BE2C (cell line): ENCODE results near the gene RTKN.

Experiments used
- DNase-seq: peaks from one replicate; pipeline ENCODE4 v3.0.0-alpha.2; 2020
- H3K27me3 ChIP-seq: fragments of 250-450 bp; sonication (Bioruptor Pico); 2 replicates; pipeline ENCODE4 v1.5.1; 2020; ENCODE audit warnings: mild to moderate bottlenecking
- H3K36me3 ChIP-seq: fragments of 250-450 bp; sonication (Bioruptor Pico); 2 replicates; pipeline ENCODE4 v1.5.1; 2020; ENCODE audit warnings: mild to moderate bottlenecking
- H3K4me1 ChIP-seq: fragments of 250-450 bp; sonication (Bioruptor Pico); 2 replicates; pipeline ENCODE4 v1.5.1; 2020
- H3K4me3 ChIP-seq: 2 replicates; pipeline ENCODE4 v1.5.1; 2011; ENCODE audit warnings: low read depth, low read length
- H3K9me3 ChIP-seq: fragments of 250-450 bp; sonication (Bioruptor Pico); 2 replicates; pipeline ENCODE4 v1.5.1; 2020
- TF ChIP-seq, protein P1 (sequence below): IDR thresholded peaks from 2 replicates; pipeline ENCODE4 v1.5.1; 2012; ENCODE audit warnings: mild to moderate bottlenecking, low read depth, low read length

The RTKN gene

DNA sequence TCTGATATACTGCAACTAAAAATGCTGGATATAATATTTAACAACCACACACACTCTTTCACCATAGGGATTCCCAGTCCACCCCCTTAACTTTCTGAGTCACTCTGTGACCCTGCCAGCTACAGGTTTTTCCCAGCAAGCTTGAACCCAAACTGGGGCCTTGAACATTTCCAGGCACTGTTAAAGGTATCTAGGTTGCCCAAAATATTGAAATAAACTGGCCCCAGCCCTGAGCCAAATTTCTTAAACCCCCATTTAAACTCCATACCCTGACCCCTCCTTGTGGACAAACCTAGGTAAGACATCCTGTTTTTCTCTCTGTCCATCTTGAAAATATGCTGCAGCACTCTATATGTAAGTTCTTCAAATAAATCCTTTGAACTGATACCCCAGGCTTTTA, 42.0 kb downstream of the RTKN start:
- TF ChIP-seq, protein P1, sequence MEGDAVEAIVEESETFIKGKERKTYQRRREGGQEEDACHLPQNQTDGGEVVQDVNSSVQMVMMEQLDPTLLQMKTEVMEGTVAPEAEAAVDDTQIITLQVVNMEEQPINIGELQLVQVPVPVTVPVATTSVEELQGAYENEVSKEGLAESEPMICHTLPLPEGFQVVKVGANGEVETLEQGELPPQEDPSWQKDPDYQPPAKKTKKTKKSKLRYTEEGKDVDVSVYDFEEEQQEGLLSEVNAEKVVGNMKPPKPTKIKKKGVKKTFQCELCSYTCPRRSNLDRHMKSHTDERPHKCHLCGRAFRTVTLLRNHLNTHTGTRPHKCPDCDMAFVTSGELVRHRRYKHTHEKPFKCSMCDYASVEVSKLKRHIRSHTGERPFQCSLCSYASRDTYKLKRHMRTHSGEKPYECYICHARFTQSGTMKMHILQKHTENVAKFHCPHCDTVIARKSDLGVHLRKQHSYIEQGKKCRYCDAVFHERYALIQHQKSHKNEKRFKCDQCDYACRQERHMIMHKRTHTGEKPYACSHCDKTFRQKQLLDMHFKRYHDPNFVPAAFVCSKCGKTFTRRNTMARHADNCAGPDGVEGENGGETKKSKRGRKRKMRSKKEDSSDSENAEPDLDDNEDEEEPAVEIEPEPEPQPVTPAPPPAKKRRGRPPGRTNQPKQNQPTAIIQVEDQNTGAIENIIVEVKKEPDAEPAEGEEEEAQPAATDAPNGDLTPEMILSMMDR, result peak; percentile 53
- H3K27me3 ChIP-seq, result no peaks in the 10 kb centered on the region
- H3K9me3 ChIP-seq, result no peaks in the 10 kb centered on the region
- peak; percentile 12 for DNase-seq
- H3K36me3 ChIP-seq, result no peaks in the 10 kb centered on the region
- no peaks in the 10 kb centered on the region for H3K4me1 ChIP-seq
- H3K4me3 ChIP-seq, result no peak overlapping the region

GRCh38 chr2:74396149-74396548, 45.6 kb downstream of the RTKN start:
- Histone ChIP-seq H3K4me3 (no peak overlapping the region), H3K36me3 (no peaks in the 10 kb centered on the region), H3K9me3 (no peaks in the 10 kb centered on the region), H3K27me3 (no peaks in the 10 kb centered on the region), H3K4me1 (no peaks in the 10 kb centered on the region)
- no peak for DNase-seq
- TF ChIP-seq, protein P1, result no peak

GRCh38 chr2:74393525-74393924, 48.2 kb downstream of the RTKN start:
- TF ChIP-seq, protein P1, result no peak
- Histone ChIP-seq H3K4me1 (no peaks in the 10 kb centered on the region), H3K4me3 (no peak overlapping the region), H3K36me3 (no peaks in the 10 kb centered on the region), H3K9me3 (no peaks in the 10 kb centered on the region), H3K27me3 (no peaks in the 10 kb centered on the region)
- no peak for DNase-seq

DNA sequence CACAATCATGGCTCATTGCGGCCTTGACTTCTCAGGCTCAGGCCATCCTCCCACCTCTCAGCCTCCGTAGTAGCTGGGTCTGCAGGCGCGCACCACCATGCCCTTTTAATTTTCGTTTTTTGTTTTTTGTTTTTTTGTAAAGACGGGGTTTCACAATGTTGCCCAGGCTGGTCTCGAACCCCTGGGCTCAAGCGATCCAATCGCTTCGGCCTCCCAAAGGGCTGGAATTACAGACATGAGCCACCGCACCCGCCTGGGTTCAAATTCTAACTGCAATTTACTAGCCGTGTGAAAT, 49.3 kb downstream of the RTKN start:
- H3K9me3 ChIP-seq, result no peaks in the 10 kb centered on the region
- H3K27me3 ChIP-seq, result no peaks in the 10 kb centered on the region
- DNase-seq, result no peak
- no peaks in the 10 kb centered on the region for H3K36me3 ChIP-seq
- H3K4me3 ChIP-seq, result peak overlapping the region; percentile 91
- no peaks in the 10 kb centered on the region for H3K4me1 ChIP-seq
- TF ChIP-seq, protein P1, result no peak

DNA sequence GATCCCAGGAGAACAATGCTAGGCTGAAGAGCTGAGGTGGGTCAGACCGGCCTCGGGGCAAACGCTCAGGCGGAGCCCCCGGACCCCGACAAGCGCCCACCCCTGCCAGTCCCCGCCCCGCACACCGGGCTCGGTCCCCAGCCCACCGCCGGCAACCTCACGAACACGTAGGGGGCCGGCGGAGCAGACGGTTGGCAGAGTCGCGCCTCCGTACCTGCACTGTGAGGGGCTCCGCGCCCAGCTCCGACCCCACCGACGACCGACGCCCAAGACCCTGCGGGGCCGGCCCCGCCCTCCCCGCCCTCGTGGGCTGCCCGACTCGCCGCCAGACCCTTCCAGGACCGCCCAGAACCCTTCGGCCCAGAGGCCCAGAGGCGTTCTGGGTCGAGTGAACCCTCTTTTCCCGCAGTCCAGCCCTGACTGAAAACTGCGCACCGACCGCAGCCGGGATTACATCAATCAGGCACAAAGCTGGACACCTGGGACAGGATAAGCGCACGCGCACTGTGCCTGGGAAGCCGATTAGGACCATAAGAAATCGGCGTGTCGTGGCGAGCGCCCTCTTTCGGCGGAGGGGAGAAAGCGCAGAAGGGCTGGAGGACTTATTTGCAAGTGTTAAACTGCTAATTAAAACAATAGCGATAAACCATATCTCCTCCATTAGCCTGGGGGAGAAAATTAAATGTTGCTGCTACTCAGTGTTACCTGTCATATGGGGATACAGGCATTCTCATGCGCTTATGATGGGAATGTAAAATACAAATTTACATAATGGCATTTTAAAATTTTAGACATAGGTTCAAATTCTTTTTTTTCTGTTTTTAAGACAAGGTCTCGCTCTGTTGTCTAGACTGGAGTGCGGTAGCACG, 49.9 kb downstream of the RTKN start:
- Histone ChIP-seq H3K4me1 (no peaks in the 10 kb centered on the region), H3K9me3 (no peaks in the 10 kb centered on the region), H3K36me3 (no peaks in the 10 kb centered on the region), H3K27me3 (no peaks in the 10 kb centered on the region), H3K4me3 (peak overlapping the region; percentile 91)
- peak; percentile 79 for DNase-seq
- TF ChIP-seq, protein P1, result peak; percentile 82

DNA sequence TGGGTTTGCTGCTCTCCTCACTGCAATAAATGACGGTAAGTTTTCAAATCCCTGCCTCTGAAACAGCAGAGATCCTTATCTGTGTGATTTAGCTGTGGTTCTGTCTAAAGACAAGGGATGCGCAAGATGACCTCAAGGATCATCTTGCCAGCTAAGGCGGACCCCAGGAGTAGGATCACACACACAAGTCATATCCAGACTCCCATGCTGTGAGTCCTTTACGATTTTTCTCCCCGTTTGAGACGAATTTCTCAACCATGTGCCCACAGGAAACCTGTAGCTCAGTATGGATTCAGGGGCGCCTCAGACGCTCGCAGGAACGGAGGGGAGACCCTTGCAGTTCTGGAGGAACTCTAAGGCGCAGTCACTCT, 50.5 kb downstream of the RTKN start:
- H3K4me1 ChIP-seq, result no peaks in the 10 kb centered on the region
- no peak for DNase-seq
- H3K36me3 ChIP-seq, result no peaks in the 10 kb centered on the region
- TF ChIP-seq, protein P1, result no peak
- no peaks in the 10 kb centered on the region for H3K27me3 ChIP-seq
- peak overlapping the region; percentile 91 for H3K4me3 ChIP-seq
- no peaks in the 10 kb centered on the region for H3K9me3 ChIP-seq
